DMS153 (cell line): ENCODE data around the gene MACROH2A2.
"Not testable (repeated sequence)": the region's sequence is repeated elsewhere in the genome, so short reads cannot be mapped to it uniquely, and the experiment has no call there.

ENCODE experiments used
- DNase-seq: peaks from one replicate; lab custom pipeline; 2025; lab: John Stamatoyannopoulos, UW

The MACROH2A2 gene

GRCh38 chr10:70052462-70053217, at the start of gene MACROH2A2:
MACROH2A2 (plus strand) TSS chr10:70052846; CDS start chr10:70075659, 22,813 bp downstream.
- DNase-seq: peak; percentile 5

GRCh38 chr10:70007116-70007820, 45.4 kb upstream of the MACROH2A2 start:
- no peak for DNase-seq

- no peak for DNase-seq
Measured at GRCh38 chr10:70031215-70031614, 21.4 kb upstream of the MACROH2A2 start.

- DNase-seq: no peak
Measured at GRCh38 chr10:70032667-70033289, 19.9 kb upstream of the MACROH2A2 start.

GRCh38 chr10:70034232-70034631, 18.4 kb upstream of the MACROH2A2 start:
- no peak for DNase-seq

- no peak for DNase-seq
Measured at GRCh38 chr10:70035531-70035930, 17.1 kb upstream of the MACROH2A2 start.

GRCh38 chr10:70038923-70039322, 13.7 kb upstream of the MACROH2A2 start:
- no peak for DNase-seq

GRCh38 chr10:70041016-70041415, 11.6 kb upstream of the MACROH2A2 start:
- DNase-seq: no peak

- DNase-seq: not testable (repeated sequence)
Measured at GRCh38 chr10:70041739-70042138, 10.9 kb upstream of the MACROH2A2 start.

- DNase-seq: not testable (repeated sequence)
Measured at GRCh38 chr10:70047066-70047465, 5.6 kb upstream of the MACROH2A2 start.

GRCh38 chr10:70048030-70048723, 4.5 kb upstream of the MACROH2A2 start:
- no peak for DNase-seq

GRCh38 chr10:70051848-70052247, 798 bp upstream of the MACROH2A2 start:
- DNase-seq: no peak

- DNase-seq: no peak
Measured at GRCh38 chr10:70053218-70053840, 683 bp downstream of the MACROH2A2 start.

GRCh38 chr10:70053841-70054288, 1.2 kb downstream of the MACROH2A2 start:
- DNase-seq: no peak

GRCh38 chr10:70054902-70055301, 2.3 kb downstream of the MACROH2A2 start:
- no peak for DNase-seq

- no peak for DNase-seq
Measured at GRCh38 chr10:70055550-70055949, 2.9 kb downstream of the MACROH2A2 start.

- no peak for DNase-seq
Measured at GRCh38 chr10:70057306-70057705, 4.7 kb downstream of the MACROH2A2 start.

- no peak for DNase-seq
Measured at GRCh38 chr10:70060389-70060788, 7.7 kb downstream of the MACROH2A2 start.

- DNase-seq: no peak
Measured at GRCh38 chr10:70063418-70064098, 10.9 kb downstream of the MACROH2A2 start.

- DNase-seq: no peak
Measured at GRCh38 chr10:70064486-70064885, 11.8 kb downstream of the MACROH2A2 start.

GRCh38 chr10:70066190-70066589, 13.5 kb downstream of the MACROH2A2 start:
- DNase-seq: no peak
